Middle frontal gyrus (tissue), 1 donor: ENCODE data around the gene HARS2.
A peak's percentile ranks its signal among the peaks of the same experiment; 100 is the strongest.
"Not testable (repeated sequence)": the region's sequence is repeated elsewhere in the genome, so short reads cannot be mapped to it uniquely, and the experiment has no call there.

Experiments
- DNase-seq: peaks from one replicate; pipeline ENCODE4 v3.0.0-alpha.2; 2015; ENCODE audit warnings: low spot score; ENCODE audit errors: extremely low spot score

Gene HARS2

GRCh38 chr5:140690941-140691924, at the start of gene HARS2, which contains the start of gene HARS1:
TSS of gene HARS2 (plus strand) at chr5:140691455. CDS start at chr5:140691649, 194 bp downstream.
TSS of gene HARS1 (minus strand) at chr5:140691370. CDS start at chr5:140691304, 66 bp downstream.
- peak; percentile 86 for DNase-seq

GRCh38 chr5:140641716-140642115, 49.5 kb upstream of the HARS2 start:
- no peak for DNase-seq

GRCh38 chr5:140642718-140643117, 48.5 kb upstream of the HARS2 start:
- no peak for DNase-seq

- no peak for DNase-seq
Observed at GRCh38 chr5:140647042-140647419, 44.2 kb upstream of the HARS2 start.

- no peak for DNase-seq
Observed at GRCh38 chr5:140658870-140659269, 32.4 kb upstream of the HARS2 start.

- DNase-seq = not testable (repeated sequence)
Observed at GRCh38 chr5:140660371-140660770, 30.9 kb upstream of the HARS2 start.

GRCh38 chr5:140664030-140664358, 27.3 kb upstream of the HARS2 start:
- no peak for DNase-seq

- DNase-seq = peak; percentile 85
Observed at GRCh38 chr5:140664359-140665119, 26.7 kb upstream of the HARS2 start, which contains the start of gene WDR55. TSS of gene WDR55 (plus strand) at chr5:140664904. CDS start at chr5:140664913, 9 bp downstream.

GRCh38 chr5:140671035-140671434, 20.2 kb upstream of the HARS2 start:
- DNase-seq = not testable (repeated sequence)

GRCh38 chr5:140671472-140672125, 19.7 kb upstream of the HARS2 start:
- DNase-seq = no peak

- DNase-seq = no peak
Observed at GRCh38 chr5:140672455-140673186, 18.6 kb upstream of the HARS2 start.

- no peak for DNase-seq
Observed at GRCh38 chr5:140673187-140673976, 17.9 kb upstream of the HARS2 start, which contains the start of gene DND1. TSS of gene DND1 (minus strand) at chr5:140673576. CDS start at chr5:140673542, 34 bp downstream.

- no peak for DNase-seq
Observed at GRCh38 chr5:140674211-140674610, 17.0 kb upstream of the HARS2 start.

GRCh38 chr5:140674629-140675028, 16.6 kb upstream of the HARS2 start:
- no peak for DNase-seq

GRCh38 chr5:140677947-140678346, 13.3 kb upstream of the HARS2 start:
- no peak for DNase-seq

GRCh38 chr5:140678993-140679392, 12.3 kb upstream of the HARS2 start:
- DNase-seq = no peak

GRCh38 chr5:140690376-140690932, 801 bp upstream of the HARS2 start:
- DNase-seq = no peak

- no peak for DNase-seq
Observed at GRCh38 chr5:140694276-140694675, 3.0 kb downstream of the HARS2 start.

GRCh38 chr5:140696891-140697492, 5.7 kb downstream of the HARS2 start:
- DNase-seq = no peak
